ENCODE measurements around the gene EGFL7. TPM values are rescaled to one million over a fixed set of nuclear protein-coding genes. Genes with fewer than 3 reads are reported as not detected.

The EGFL7 gene
- total RNA-seq, 1 donor from 2014 or later, result 57.1 TPM

- no peak for DNase-seq
These were observed 10.6 kb downstream of the EGFL7 start for GRCh38 chr9:136673088-136673974.

GRCh38 chr9:136673975-136674785 lies 11.5 kb downstream of the EGFL7 start:
- no peak for DNase-seq

- DNase-seq, result no peak
These were observed 12.2 kb downstream of the EGFL7 start for GRCh38 chr9:136674786-136675349.

GRCh38 chr9:136675477-136676296 lies 13.0 kb downstream of the EGFL7 start:
- no peak for DNase-seq

GRCh38 chr9:136676297-136676794 lies 13.6 kb downstream of the EGFL7 start:
- no peak for DNase-seq

- DNase-seq, result no peak
These were observed 14.4 kb downstream of the EGFL7 start for GRCh38 chr9:136676920-136677686.

GRCh38 chr9:136678034-136678433 lies 15.3 kb downstream of the EGFL7 start:
- no peak for DNase-seq

- no peak for DNase-seq
These were observed 15.9 kb downstream of the EGFL7 start for GRCh38 chr9:136678624-136679023.

GRCh38 chr9:136679431-136679941 lies 16.8 kb downstream of the EGFL7 start:
- DNase-seq, result no peak

- DNase-seq, result no peak
These were observed 18.3 kb downstream of the EGFL7 start for GRCh38 chr9:136681029-136681428.

- DNase-seq, result no peak
These were observed 19.4 kb downstream of the EGFL7 start for GRCh38 chr9:136681945-136682699.

GRCh38 chr9:136682710-136683109 lies 20.0 kb downstream of the EGFL7 start:
- DNase-seq, result no peak

GRCh38 chr9:136683173-136683745 lies 20.5 kb downstream of the EGFL7 start:
- DNase-seq, result no peak

GRCh38 chr9:136683755-136684154 lies 21.0 kb downstream of the EGFL7 start:
- no peak for DNase-seq

GRCh38 chr9:136684339-136684738 lies 21.6 kb downstream of the EGFL7 start:
- DNase-seq, result no peak

- DNase-seq, result no peak
These were observed 22.1 kb downstream of the EGFL7 start for GRCh38 chr9:136684799-136685198.

GRCh38 chr9:136685216-136685615 lies 22.5 kb downstream of the EGFL7 start:
- no peak for DNase-seq

- DNase-seq, result no peak
These were observed 23.2 kb downstream of the EGFL7 start for GRCh38 chr9:136685790-136686533.

- no peak for DNase-seq
These were observed 23.7 kb downstream of the EGFL7 start for GRCh38 chr9:136686534-136686793.
